ENCODE results near the gene ROGDI. TPM values are rescaled to one million over a fixed set of nuclear protein-coding genes. Genes with fewer than 3 reads are reported as not detected.

The ROGDI gene
- total and polyA plus RNA-seq, 2 of the 13 experiments (the other 11 are each of a cell fraction or from before 2014, with no cell fraction given): 19.2 to 42.1 TPM

DNA sequence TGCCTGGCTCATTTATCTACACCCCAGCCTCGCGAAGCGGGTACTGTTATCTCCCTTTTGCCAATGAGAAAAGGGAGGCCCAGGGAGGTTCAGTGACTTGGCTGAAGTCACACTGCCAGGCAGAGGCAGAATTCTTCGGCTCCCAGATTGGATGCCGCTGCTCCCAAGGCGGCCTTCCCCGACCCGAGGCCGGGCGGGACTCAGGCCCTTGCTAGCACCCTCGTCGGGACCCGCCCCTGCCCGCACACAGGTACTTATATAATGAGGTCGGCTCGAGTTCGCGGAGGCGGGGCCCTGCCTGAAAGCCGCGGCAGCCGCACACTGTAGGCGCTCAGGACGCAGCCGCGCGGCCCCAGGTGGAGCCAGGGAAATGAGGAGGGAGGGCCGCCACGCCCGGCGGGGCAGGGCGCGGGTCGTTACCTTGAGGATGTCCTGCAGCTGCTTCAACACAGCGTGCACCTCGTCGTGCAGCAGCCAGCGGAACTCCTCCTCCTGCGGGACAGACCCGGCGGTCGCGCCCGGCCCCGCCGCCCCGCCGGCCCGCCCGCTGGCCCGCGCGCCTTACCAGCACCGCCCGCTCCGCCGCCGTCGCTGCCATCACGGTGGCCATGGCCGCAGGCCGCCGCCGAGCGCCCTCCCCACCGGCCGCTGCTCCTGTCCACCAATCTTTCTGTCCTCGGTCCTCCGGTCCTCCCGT is at the start of gene ROGDI (continued):
- TF ChIP-seq CREB3 (CRISPR knock-in tag; IDR thresholded peaks at IDR 0.05) (no peak), MAFK (conservative IDR thresholded peaks at IDR 0.05 in 1 of 2, IDR thresholded peaks at IDR 0.05 in 1 of 2; ENCODE audit: low read length in 2 of 2) (no peak), YY1 (IDR thresholded peaks at IDR 0.05; ENCODE audit: insufficient read depth, insufficient replicate concordance, low read depth, low read length) (peak; percentile 51), ZBTB10 (CRISPR knock-in tag; IDR thresholded peaks at IDR 0.05; ENCODE audit: borderline replicate concordance) (no peak), MYC (CRISPR knock-in tag; IDR thresholded peaks at IDR 0.05; ENCODE audit: borderline replicate concordance) (peak; percentile 39; the same call in 1 of the 2 replicates), ZNF274 (CRISPR knock-in tag; IDR thresholded peaks at IDR 0.05) (0 out of 2 replicates have a peak, but pooled peaks have one; percentile 8), ZKSCAN1 (IDR thresholded peaks at IDR 0.05; ENCODE audit: low read length) (no peak), HDAC1 (CRISPR knock-in tag; IDR thresholded peaks at IDR 0.05) (peak; percentile 75; the same call in 1 of the 2 replicates), SRSF1 (optimal IDR thresholded peaks at IDR 0.05; ENCODE audit: low read depth, low read length) (no peak), FOXK2 (IDR thresholded peaks at IDR 0.05) (no peak), ZNF550 (CRISPR knock-in tag; IDR thresholded peaks at IDR 0.05; ENCODE audit: borderline replicate concordance) (no peak), MAZ (IDR thresholded peaks at IDR 0.05; ENCODE audit: borderline replicate concordance, low read depth, low read length) (no peak), MAZ (CRISPR knock-in tag; IDR thresholded peaks at IDR 0.05; ENCODE audit: low read depth) (no peak), ZNF598 (CRISPR knock-in tag; IDR thresholded peaks at IDR 0.05; ENCODE audit: borderline replicate concordance) (no peak), ZNF878 (CRISPR knock-in tag; IDR thresholded peaks at IDR 0.05) (no peak), ZNF510 (CRISPR knock-in tag; IDR thresholded peaks at IDR 0.05; ENCODE audit: low read depth) (no peak)
- TF ChIP-seq, protein P1, sequence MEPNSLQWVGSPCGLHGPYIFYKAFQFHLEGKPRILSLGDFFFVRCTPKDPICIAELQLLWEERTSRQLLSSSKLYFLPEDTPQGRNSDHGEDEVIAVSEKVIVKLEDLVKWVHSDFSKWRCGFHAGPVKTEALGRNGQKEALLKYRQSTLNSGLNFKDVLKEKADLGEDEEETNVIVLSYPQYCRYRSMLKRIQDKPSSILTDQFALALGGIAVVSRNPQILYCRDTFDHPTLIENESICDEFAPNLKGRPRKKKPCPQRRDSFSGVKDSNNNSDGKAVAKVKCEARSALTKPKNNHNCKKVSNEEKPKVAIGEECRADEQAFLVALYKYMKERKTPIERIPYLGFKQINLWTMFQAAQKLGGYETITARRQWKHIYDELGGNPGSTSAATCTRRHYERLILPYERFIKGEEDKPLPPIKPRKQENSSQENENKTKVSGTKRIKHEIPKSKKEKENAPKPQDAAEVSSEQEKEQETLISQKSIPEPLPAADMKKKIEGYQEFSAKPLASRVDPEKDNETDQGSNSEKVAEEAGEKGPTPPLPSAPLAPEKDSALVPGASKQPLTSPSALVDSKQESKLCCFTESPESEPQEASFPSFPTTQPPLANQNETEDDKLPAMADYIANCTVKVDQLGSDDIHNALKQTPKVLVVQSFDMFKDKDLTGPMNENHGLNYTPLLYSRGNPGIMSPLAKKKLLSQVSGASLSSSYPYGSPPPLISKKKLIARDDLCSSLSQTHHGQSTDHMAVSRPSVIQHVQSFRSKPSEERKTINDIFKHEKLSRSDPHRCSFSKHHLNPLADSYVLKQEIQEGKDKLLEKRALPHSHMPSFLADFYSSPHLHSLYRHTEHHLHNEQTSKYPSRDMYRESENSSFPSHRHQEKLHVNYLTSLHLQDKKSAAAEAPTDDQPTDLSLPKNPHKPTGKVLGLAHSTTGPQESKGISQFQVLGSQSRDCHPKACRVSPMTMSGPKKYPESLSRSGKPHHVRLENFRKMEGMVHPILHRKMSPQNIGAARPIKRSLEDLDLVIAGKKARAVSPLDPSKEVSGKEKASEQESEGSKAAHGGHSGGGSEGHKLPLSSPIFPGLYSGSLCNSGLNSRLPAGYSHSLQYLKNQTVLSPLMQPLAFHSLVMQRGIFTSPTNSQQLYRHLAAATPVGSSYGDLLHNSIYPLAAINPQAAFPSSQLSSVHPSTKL (CRISPR knock-in tag; IDR thresholded peaks at IDR 0.05): peak; percentile 23; the same call in 1 of the 2 replicates
- TF ChIP-seq, protein P2, sequence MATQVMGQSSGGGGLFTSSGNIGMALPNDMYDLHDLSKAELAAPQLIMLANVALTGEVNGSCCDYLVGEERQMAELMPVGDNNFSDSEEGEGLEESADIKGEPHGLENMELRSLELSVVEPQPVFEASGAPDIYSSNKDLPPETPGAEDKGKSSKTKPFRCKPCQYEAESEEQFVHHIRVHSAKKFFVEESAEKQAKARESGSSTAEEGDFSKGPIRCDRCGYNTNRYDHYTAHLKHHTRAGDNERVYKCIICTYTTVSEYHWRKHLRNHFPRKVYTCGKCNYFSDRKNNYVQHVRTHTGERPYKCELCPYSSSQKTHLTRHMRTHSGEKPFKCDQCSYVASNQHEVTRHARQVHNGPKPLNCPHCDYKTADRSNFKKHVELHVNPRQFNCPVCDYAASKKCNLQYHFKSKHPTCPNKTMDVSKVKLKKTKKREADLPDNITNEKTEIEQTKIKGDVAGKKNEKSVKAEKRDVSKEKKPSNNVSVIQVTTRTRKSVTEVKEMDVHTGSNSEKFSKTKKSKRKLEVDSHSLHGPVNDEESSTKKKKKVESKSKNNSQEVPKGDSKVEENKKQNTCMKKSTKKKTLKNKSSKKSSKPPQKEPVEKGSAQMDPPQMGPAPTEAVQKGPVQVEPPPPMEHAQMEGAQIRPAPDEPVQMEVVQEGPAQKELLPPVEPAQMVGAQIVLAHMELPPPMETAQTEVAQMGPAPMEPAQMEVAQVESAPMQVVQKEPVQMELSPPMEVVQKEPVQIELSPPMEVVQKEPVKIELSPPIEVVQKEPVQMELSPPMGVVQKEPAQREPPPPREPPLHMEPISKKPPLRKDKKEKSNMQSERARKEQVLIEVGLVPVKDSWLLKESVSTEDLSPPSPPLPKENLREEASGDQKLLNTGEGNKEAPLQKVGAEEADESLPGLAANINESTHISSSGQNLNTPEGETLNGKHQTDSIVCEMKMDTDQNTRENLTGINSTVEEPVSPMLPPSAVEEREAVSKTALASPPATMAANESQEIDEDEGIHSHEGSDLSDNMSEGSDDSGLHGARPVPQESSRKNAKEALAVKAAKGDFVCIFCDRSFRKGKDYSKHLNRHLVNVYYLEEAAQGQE (IDR thresholded peaks at IDR 0.05; ENCODE audit: borderline replicate concordance in 1 of 2, low read depth in 1 of 2, low read length in 2 of 2): no peak
